CD4-positive, alpha-beta T cell treated with Interleukin-2 at 100 ng/mL for 4 hours (primary cell): ENCODE data around the gene SLC25A25.

ENCODE experiments used
- DNase-seq: peaks from one replicate; pipeline ENCODE4 v3.0.0-alpha.2; 2020; ENCODE audit warnings: low spot score

Gene SLC25A25

DNA sequence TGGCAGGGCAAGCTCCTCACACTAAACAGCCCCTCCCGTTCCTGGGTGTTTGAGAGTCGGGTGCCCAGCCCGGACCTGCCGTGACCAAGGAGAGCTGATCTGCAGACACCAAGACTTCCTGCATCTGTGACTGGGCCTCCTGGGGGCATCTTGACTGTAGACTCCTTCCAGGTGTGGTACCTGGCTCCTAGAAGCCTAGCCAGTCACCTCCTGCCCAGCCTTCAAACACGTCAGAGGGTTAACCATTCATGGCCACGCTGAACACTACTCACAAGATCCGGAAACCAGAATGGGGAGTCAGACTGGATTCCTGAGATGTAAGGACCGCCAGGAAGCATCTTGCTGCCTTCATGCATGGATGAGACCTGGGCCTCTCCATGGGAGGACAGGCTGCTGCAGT lies 77.5 kb downstream of the SLC25A25 start:
- no peak for DNase-seq

DNA sequence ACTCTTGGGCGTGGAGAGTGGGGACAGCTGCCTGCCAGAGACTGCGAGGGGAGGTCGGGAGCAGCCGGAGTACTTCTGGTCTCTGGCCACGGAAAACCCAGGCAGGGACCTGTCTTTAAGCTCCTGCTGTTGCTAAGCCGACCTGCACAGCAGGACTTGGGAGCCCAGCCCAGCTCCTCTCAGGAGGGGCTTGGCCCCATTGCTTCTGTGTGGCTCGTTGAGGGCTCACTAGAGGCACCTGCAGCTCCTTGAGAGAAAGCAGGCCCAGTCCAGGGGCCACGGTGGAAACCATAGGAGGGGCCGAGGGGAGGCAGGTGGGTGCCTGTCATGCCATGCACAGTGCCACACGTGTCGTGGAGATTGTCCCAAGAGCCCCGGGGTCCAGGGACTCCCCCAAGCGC lies 77.9 kb downstream of the SLC25A25 start:
- no peak for DNase-seq

DNA sequence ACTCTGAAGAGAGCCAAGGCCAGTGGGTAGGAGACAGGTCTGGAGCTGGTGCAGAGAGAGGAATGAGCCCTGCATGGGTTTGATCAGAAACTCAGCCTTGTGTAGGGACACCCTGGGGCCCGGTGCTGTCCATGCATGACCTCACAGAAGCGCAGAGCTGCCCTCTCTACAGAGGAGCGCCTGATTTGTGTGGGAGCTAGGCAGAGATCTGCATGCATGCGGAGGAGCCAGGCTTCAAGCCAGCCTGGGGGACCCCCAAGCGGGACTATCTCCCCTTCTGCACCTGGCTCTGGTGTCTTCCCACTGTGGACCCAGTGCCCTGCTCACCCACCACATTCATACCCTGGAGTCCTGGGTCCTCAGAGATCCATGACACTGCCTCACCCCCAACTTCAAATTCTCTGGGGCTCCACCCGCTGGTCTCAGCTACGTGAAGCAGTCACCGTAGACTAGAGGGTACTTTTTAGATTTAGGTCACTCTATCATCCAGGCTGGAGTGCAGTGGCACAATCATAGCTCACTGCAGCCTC lies 78.6 kb downstream of the SLC25A25 start:
- DNase-seq: no peak

DNA sequence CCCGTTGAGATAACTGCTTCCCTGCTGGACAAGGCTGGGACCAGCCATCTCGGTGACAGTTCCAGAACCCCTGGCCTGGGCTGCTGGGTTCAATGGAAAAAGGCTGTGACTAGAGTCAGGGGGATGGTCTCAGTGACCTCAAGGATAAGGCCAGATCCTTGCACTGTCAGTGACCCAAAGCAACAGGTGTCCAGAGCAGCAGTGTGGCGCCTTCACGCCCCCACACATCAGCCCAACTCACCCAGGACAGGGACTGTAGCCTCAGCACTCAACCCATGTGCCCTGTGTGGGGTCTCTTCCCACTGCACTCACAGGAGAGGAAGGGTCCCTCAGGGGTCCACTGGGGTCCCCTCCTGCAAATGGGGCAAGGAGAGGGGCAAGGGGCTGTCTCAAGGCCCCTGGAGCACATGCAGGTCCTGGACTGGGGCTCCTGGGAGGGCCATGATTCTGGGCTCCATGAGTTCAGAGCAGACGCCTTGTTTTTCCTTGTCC lies 80.5 kb downstream of the SLC25A25 start:
- DNase-seq: no peak

DNA sequence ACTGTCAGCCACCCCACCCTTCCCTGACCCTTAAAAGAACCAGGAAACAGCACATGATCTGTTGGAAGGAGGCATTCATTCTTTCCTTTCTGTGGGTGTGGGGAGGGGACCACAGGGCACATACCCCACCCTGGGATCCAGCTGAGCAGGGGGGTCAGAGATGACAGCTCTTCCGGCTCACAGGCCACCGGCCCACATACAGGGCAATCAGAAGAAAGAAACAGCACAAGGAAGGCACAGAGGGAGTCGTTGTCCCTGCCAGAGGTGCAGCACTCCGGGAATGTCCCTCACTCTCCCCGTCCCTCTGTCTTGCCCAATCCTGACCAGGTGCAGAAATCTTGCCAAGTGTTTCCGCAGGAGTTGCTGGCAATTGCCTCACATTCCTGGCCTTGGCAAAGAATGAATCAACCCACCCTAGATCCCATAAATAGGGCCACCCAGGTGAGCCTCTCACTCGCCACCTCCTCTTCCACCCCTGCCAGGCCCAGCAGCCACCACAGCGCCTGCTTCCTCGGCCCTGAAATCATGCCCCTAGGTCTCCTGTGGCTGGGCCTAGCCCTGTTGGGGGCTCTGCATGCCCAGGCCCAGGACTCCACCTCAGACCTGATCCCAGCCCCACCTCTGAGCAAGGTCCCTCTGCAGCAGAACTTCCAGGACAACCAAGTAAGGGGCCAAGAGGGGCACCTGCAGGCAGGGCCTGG lies 81.1 kb downstream of the SLC25A25 start, which contains the start of gene LCN2:
LCN2 (plus strand) TSS at position 453 of the 701 bp plus-strand sequence; CDS start at position 526, 73 bp downstream.
- no peak for DNase-seq

DNA sequence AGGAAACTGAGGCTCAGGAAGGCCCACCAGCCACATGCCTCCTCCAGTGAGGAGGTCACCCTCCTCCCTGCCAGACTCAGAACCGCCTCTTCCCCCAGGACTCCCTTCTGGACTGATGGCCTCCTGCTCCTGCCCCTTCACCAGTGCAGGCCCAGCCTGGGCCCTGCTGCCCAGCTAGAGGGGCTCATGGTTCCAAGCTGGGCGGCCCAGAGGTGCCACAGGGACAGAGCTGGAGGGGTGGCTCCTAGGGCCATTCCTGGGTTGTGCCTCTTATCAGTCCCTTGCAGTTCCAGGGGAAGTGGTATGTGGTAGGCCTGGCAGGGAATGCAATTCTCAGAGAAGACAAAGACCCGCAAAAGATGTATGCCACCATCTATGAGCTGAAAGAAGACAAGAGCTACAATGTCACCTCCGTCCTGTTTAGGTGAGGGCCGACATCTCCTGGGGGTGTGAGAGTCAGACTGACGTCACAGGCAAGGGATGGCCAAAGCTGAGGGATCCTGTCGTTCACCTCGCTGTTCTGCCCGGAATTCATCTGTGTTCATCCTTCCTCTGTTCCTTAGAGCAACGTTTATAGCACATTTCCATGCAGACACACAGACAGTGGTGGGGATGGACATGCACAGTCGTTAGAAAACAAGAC lies 82.0 kb downstream of the SLC25A25 start:
- no peak for DNase-seq

DNA sequence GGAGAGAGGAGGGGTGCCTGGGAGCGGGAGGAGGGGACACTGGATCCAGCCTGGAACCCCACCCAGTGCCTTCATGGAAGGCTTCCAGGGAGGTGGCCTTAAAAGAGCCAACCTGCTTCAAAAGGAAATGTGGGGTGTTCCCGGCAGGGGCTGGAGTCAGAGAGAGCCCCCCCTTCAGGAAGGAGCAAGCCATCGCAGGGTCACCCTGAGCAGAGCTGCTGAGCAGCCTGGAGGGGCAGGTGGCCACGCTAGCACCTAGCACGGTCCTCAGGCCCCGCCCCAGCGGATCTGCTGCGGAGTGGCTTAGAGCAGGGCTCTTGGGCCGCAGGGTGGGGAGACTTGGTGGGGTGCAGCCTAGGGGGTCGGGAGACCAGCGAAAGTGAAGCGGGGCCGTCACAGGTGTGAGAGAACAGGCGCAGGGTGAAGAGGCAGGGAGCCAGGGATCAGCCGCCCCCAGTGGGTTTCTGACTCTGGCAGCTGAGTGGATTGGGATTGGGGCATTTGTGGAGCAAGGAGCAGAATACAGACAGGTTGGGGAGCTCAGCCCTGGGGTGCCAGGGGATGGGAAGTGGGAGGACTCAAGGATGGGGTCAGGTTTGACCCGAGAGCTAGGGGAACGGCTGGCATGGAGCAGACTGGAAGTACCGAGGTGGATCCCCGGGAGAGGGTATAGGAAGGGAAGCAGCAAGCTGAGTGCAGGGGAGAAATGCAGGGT lies 82.7 kb downstream of the SLC25A25 start:
- DNase-seq: no peak

DNA sequence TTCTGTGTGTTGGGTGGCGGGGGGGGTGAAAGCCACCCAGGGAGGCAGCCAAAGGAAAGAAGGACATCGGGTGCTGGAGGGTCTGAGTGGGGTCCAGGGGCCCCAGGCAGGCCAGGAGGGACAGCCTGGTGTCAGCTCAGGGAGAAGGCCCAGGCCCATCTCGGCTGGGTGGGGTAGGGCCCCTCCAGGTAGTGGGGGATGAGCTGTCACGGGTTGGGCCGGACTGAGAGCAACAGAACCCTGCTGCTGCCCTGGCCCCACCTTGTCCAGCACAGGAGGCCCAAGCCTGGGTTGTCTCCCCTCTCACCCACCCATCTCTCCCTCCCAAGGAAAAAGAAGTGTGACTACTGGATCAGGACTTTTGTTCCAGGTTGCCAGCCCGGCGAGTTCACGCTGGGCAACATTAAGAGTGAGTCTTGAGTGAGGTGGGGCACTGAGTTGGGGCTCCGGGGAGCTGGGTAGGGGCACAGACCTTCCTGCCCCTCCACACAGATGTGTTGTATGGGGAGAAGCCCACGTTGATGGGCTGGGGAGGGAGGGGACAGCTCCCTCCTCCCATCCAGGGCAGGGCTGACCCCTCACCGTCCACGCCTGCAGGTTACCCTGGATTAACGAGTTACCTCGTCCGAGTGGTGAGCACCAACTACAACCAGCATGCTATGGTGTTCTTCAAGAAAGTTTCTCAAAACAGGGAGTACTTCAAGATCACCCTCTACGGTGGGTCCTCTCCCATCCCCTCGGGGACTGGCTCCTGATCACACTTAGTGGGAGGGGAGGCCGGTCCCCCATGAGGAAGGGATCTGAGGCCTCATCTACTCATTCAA lies 83.5 kb downstream of the SLC25A25 start:
- DNase-seq: no peak

DNA sequence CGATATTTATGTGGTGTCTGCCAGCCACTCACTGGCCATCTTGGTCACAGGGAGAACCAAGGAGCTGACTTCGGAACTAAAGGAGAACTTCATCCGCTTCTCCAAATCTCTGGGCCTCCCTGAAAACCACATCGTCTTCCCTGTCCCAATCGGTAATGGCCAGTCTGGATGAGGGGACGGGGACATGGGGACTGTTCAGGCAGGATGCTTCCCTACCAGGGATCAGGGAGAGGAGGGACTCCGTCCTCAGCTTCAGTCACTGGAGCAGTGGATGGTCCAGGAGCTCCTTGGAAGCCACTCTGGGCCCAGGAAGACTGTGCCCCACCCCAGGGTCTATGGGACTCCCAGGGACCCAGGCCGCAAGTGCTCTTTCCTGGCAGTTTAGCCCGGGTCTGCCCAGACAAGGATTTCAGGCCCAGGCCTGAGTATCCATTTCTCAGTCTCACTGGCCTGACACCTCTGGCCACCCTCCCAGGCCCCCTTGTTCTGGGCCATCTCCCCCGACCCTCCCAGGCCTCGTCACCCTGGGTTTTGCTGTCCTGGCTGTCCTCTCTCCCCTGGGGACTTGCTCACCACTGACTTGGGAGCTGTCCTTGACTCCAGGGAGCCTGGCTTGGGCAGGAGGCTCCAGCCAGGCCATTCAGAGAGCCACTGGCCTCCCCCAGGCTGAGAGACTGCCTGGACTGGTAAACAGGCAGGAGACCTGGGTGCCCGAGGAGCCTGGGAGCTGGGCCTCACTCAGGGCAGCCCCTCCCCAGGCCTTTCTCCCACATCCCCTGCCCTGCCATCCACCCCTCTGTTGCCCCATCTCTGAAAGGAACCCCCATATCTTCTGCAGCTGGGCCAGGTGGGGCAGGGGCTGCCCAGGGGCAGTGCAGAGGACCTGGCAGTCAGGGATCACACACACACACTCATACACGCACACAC lies 84.4 kb downstream of the SLC25A25 start:
- DNase-seq: no peak

DNA sequence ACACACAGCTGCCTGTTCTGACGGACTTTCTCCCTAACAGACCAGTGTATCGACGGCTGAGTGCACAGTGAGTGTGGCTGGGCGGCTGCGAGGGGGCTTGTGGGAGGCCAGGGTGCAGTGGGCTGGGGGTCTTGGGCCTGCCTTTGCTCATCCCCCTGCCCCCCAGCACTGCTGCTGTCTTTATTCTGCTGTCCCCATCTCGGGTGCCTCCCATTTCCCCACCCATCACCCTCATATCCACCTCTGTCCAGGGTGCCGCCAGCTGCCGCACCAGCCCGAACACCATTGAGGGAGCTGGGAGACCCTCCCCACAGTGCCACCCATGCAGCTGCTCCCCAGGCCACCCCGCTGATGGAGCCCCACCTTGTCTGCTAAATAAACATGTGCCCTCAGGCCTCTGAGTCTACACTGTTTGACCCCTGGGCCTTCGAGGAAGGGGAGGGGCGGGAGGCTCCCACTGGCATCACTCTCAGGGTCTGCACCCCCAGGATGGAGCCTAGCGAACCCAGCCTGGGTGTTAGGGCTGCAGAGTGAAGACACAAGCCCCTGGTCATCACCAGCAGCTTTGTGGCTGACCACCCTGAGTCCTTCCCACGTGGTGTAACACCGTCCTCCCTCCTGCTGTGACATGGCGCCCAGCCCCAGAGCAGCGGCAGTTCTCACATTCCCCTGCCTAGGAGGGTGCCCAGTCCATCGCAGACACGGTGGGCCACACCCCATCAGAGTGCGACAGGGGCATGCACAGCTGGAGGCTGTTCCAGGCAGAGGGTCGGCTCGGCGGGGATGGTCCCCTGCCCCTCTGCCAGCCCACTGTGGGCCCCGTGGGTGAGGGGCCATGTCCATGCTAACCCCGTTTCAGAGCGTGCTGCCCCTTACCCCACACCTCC lies 85.3 kb downstream of the SLC25A25 start:
- no peak for DNase-seq

DNA sequence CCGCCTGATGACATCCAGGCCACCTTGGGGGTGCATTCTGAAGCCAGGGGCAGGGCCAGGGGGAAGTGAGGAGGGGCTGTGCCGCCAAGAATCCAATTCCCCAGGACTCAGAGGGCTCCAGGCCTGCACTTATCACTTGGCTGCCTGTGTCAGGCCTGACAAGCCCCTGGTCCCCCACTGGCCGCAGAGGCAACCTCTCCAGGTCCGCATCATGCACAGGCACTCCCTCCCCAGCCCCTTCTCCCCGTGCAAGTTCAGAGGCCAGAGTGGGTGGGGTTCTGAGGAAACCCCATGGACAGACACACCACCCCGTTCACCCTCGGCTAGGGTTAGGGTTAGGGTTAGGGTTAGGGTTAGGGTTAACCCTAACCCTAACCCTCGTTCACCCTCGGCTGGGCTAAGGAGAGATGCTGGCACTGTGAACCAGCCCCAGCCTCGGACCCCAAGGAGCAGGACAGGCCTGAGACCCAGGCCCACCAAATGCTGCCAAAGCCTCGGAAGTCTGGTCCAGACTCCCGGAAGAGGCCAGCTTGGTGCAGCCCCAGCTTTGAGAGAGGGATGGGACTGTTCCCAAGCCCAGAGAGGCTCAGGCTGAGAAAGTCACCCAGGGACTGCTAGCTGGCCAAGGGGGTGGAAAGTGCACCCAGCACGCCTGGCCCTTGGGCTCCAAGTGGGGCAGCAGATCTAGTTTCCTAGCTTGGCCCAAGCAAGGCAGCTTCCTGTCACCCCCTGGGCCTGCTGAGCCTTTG lies 86.1 kb downstream of the SLC25A25 start:
- DNase-seq: no peak

DNA sequence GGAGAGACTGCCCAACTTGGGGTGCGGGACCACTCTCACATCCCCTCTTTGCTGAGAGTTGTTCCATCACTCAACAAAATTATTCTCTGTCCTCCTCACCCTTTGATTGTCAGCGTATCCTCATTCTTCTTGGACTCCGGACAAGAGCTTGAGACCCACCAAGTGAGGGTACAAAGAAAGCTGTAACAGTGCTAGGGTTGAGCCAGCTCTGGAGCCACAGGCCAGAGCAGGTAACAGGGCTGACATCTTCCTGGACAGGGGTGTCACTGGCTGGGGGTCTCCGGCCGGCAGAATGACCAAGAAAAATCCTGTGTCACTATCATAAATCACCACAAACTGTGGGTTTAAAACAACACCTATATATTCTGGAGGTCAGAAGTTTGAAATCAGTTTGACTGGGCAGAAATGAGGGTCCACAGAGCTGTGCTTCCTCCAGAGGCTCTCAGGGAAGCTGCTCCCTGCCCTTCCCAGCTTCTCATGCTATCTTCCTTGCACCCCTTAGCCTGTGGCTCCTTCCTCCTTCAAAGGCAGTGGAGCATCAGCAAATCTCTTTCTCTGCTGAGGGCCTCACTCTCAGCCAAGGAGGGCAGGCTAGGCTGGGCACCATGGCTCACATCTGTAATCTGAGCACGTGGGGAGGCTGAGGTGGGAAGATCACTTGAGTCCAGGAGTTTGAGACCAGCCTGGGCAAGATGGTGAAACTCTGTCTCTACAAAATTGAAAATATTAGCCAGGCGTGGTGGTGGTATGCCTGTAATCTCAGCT lies 87.9 kb downstream of the SLC25A25 start:
- no peak for DNase-seq
